H1 (cell line): ENCODE measurements around the gene CNST. TPM values are rescaled to one million over a fixed set of nuclear protein-coding genes. Genes with fewer than 3 reads are reported as not detected.

ENCODE experiments used
- KDM4A ChIP-seq: IDR thresholded peaks from one replicate; pipeline ENCODE4 v1.7.1; 2012; ENCODE audit warnings: low read depth, mild to moderate bottlenecking, moderate library complexity, low read length, inconsistent platforms; ENCODE audit not compliant: severe bottlenecking
- ZNF274 ChIP-seq: IDR thresholded peaks from 2 replicates; pipeline ENCODE4 v1.7.0; 2012; ENCODE audit warnings: low read length, borderline replicate concordance; ENCODE audit errors: extremely low read depth
- polyA plus RNA-seq, 7 experiments: library from polyadenylated mRNA; depleted of rRNA in 3 of 7; stranded (reverse) in 5 of 7; unstranded in 2 of 7; fragments of >200 nt in 5 of 7; fragments of 200-250 nt in 2 of 7; gene quantifications; 1 replicate in 5 of 7; 2 replicates in 1 of 7; 4 replicates in 1 of 7; pipeline versions ENCODE4 v1.2.1 to v1.2.3, GENCODE V29; 2011 to 2013; ENCODE audit warnings: missing spikeins in 2 of 7, mixed read lengths in 2 of 7
- total RNA-seq: library from RNA; stranded (reverse); fragmentation: NEBNext Ultra II Directional; extraction: Animal tissue kit (Norgen Biotek cat#: 25700); gene quantifications from 2 replicates; pipeline ENCODE4 v1.2.1, GENCODE V29; 2021

CNST gene
- total and polyA plus RNA-seq, 2 of the 8 experiments (the other 6 are each of a cell fraction or from before 2014, with no cell fraction given), result 5.3 to 21.3 TPM

DNA sequence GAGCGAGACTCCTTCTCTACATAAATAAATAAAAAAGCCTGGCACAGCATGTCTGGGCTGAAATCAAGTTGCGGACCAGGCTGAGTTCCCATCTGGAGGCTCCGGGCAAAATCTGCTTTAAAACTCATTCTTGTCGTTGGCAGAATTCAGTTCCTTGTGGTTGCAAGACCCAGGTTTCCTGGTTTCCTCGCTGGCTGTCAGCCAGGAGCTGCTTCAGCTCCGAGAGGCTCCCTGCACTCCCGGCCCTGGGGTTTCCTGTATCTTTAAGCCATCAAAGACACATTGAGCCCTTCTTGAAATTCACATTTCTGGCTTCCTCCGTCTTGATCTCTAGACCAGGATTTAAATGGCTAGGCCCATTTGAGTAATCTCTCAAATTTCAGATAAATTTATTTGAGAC is 137.3 kb downstream of the CNST start (continued):
- TF ChIP-seq KDM4A, result no peak
- no peak for TF ChIP-seq ZNF274
